HL-60 (cell line): Measurements from ENCODE around the gene CD4.

ENCODE experiments used
- DNase-seq, 2 experiments: peaks; one replicate each; pipeline ENCODE4 v3.0.0-alpha.2; 2010 to 2020; ENCODE audit warnings: low read depth in 1 of 2, low spot score in 1 of 2
- H3K27ac ChIP-seq: fragments of 250-450 bp; sonication (Bioruptor Pico); replicated peaks from 2 replicates; pipeline ENCODE4 v1.5.1; 2020; ENCODE audit warnings: mild to moderate bottlenecking, moderate library complexity
- H3K27me3 ChIP-seq: fragments of 250-450 bp; sonication (Bioruptor Pico); 2 replicates; pipeline ENCODE4 v1.5.1; 2021; ENCODE audit warnings: mild to moderate bottlenecking, moderate library complexity; ENCODE audit not compliant: insufficient read depth, poor library complexity, severe bottlenecking
- H3K4me3 ChIP-seq: replicated peaks from 2 replicates; pipeline ENCODE4 v1.5.1; 2011; ENCODE audit warnings: mild to moderate bottlenecking, control low read depth, low read length; ENCODE audit not compliant: insufficient read depth
- GABPA ChIP-seq: IDR thresholded peaks from 2 replicates; pipeline ENCODE4 v1.6.1; 2012; ENCODE audit warnings: low read depth
- POLR2AphosphoS5 ChIP-seq: IDR thresholded peaks from 2 replicates; pipeline ENCODE4 v1.6.1; 2012; ENCODE audit warnings: low read depth
- SPI1 ChIP-seq: IDR thresholded peaks from 2 replicates; pipeline ENCODE4 v1.6.1; 2012; ENCODE audit warnings: low read depth, mild to moderate bottlenecking, borderline replicate concordance
- TF ChIP-seq, protein P1 (sequence below): IDR thresholded peaks from one replicate; pipeline ENCODE4 v1.5.1; 2011; ENCODE audit warnings: low read length, control low read depth, inconsistent platforms; ENCODE audit not compliant: insufficient read depth
- TF ChIP-seq, protein P2 (sequence below): IDR thresholded peaks from 2 replicates; pipeline ENCODE4 v1.6.1; 2012; ENCODE audit warnings: low read depth; ENCODE audit not compliant: insufficient replicate concordance

Gene CD4

DNA sequence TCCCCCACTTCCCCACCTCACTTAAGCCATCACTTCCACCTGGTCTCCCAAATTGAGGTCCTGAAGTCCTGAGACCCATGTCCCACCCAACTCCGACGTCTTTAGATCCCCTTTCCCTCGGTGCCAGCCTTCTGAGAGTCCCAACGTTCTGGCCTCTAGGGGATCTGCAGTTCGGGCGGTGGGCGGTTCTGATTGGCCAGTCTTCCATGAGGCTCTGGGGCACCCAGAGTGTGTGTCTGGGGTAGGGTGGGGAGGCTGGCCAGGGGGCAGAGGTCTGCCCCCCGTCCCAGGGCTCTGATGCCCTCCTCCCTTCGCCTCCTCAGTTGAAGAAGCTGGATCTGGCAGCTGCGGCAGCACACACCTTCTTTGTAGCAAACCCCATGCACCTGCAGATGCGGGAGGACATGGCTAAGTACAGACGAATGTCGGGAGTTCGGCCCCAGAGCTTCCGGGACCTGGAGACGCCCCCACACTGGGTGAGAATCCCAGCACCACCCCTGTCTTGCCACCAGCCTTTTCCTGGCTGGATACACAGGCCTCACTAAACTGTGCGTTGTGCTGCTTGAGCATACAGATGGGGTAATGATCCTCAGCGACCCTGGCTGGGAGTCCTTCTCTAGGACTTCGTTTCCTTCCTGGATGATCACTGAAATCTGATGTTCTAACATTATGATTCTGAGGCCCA lies 40.4 kb downstream of the CD4 start:
- no peak overlapping the region for H3K27ac ChIP-seq
- TF ChIP-seq GABPA: no peak
- TF ChIP-seq POLR2AphosphoS5: no peak
- no peak for TF ChIP-seq SPI1
- TF ChIP-seq, protein P1, sequence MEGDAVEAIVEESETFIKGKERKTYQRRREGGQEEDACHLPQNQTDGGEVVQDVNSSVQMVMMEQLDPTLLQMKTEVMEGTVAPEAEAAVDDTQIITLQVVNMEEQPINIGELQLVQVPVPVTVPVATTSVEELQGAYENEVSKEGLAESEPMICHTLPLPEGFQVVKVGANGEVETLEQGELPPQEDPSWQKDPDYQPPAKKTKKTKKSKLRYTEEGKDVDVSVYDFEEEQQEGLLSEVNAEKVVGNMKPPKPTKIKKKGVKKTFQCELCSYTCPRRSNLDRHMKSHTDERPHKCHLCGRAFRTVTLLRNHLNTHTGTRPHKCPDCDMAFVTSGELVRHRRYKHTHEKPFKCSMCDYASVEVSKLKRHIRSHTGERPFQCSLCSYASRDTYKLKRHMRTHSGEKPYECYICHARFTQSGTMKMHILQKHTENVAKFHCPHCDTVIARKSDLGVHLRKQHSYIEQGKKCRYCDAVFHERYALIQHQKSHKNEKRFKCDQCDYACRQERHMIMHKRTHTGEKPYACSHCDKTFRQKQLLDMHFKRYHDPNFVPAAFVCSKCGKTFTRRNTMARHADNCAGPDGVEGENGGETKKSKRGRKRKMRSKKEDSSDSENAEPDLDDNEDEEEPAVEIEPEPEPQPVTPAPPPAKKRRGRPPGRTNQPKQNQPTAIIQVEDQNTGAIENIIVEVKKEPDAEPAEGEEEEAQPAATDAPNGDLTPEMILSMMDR: no peak
- TF ChIP-seq, protein P2, sequence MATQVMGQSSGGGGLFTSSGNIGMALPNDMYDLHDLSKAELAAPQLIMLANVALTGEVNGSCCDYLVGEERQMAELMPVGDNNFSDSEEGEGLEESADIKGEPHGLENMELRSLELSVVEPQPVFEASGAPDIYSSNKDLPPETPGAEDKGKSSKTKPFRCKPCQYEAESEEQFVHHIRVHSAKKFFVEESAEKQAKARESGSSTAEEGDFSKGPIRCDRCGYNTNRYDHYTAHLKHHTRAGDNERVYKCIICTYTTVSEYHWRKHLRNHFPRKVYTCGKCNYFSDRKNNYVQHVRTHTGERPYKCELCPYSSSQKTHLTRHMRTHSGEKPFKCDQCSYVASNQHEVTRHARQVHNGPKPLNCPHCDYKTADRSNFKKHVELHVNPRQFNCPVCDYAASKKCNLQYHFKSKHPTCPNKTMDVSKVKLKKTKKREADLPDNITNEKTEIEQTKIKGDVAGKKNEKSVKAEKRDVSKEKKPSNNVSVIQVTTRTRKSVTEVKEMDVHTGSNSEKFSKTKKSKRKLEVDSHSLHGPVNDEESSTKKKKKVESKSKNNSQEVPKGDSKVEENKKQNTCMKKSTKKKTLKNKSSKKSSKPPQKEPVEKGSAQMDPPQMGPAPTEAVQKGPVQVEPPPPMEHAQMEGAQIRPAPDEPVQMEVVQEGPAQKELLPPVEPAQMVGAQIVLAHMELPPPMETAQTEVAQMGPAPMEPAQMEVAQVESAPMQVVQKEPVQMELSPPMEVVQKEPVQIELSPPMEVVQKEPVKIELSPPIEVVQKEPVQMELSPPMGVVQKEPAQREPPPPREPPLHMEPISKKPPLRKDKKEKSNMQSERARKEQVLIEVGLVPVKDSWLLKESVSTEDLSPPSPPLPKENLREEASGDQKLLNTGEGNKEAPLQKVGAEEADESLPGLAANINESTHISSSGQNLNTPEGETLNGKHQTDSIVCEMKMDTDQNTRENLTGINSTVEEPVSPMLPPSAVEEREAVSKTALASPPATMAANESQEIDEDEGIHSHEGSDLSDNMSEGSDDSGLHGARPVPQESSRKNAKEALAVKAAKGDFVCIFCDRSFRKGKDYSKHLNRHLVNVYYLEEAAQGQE: no peak
- H3K27me3 ChIP-seq: peaks cover 22% of the 10 kb centered on the region
- H3K4me3 ChIP-seq: peak overlapping the region; percentile 39; the same call in 1 of the 2 replicates
- no peak for DNase-seq

DNA sequence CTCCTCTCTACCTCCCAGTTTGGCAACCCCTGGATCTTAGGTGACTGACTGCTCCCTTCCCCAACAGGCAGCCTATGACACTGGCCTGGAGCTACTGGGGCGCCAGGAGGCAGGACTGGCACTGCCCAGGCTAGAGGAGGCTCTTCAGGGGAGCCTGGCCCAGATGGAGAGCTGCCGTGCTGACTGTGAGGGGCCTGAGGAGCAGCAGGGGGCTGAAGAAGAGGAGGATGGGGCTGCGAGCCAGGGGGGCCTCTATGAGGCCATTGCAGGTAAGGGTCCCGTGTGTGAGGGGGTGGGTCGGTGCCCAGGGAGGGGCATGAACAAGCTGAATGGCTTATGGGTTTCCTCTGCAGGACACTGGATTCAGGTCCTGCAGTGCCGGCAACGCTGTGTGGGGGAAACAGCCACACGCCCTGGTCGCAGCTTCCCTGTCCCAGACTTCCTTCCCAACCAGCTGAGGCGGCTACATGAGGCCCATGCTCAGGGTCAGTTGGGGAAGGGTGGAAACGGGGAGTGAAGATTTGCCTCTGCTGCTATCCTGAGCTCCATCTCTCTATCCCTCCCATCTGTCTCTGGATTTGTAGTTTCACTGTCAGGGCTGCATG lies 41.1 kb downstream of the CD4 start:
- peaks cover 18% of the 10 kb centered on the region for H3K27me3 ChIP-seq
- H3K4me3 ChIP-seq: no peak overlapping the region

DNA sequence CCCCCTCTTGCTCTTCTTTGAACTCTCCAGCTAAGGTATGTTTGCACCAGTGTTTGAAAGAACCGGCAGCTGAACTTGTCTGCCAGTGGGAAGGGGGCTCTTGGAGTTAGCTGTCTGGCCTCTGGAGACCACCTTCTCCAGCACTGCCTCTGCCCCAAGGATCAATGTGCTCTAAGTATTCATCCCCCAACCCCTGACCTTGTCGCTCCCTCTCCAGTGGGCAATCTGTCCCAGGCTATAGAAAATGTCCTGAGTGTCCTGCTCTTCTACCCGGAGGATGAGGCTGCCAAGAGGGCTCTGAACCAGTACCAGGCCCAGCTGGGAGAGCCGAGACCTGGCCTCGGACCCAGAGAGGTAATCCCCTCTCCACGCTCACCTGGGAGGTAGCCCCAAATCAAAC lies 41.7 kb downstream of the CD4 start:
- TF ChIP-seq GABPA: no peak
- no peak for TF ChIP-seq SPI1
- no peak for TF ChIP-seq POLR2AphosphoS5
- TF ChIP-seq, protein P1: no peak
- TF ChIP-seq, protein P2: no peak
- H3K27me3 ChIP-seq: peaks cover 18% of the 10 kb centered on the region
- no peak overlapping the region for H3K27ac ChIP-seq
- DNase-seq: no peak
- H3K4me3 ChIP-seq: no peak overlapping the region

More for the DNA sequence above, 41.1 kb downstream of the CD4 start:
- TF ChIP-seq GABPA (no peak), SPI1 (no peak), POLR2AphosphoS5 (no peak)
- TF ChIP-seq, protein P1: no peak
- TF ChIP-seq, protein P2: no peak
- H3K27ac ChIP-seq: no peak overlapping the region
- no peak for DNase-seq
